Measurements from ENCODE around the gene NAGA. TPM values are rescaled to one million over a fixed set of nuclear protein-coding genes. Genes with fewer than 3 reads are reported as not detected.
"Not testable (repeated sequence)": the region's sequence is repeated elsewhere in the genome, so short reads cannot be mapped to it uniquely, and the experiment has no call there.

NAGA gene
- total RNA-seq, 1 donor from 2014 or later, result 38.8 TPM

DNA sequence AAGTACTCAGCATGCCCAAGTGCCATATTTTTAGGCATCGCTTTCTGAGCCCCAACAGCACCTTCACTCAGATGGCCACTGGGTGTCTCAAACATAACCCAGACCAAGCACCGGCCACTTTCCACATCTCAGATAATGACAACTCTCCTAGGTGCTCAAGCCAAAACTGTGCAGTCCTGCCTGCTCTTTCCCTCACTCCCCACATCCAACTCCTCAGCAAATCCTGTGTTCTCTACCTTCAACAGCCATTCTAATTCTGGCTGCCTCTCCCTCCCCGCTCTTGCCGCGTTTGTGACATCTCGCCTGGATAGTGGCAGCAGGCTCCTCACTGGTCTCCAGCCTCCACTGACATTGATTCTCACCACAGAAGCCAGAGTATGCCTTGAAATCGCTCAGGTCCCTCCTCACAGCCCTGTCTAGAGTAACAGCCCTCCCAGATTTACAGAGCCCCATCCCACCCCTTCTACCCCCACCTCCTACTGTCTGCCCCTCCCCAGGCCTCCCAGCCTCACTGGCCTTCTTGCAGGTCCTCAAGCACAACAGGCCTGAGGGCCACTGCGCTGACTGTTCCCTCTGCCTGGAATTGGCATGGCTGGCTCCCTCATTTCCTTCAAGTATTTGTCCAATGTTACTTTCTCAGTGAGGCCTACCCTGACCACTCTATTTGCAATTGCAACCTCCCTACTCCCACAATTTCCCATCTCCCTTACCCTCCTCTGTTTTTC, 2.2 kb upstream of the NAGA start:
- Mint-ChIP-seq H3K4me1 (ENCODE audit: low read depth) (peaks cover 27% of the 10 kb centered on the region), H3K27ac (peak overlapping the region; percentile 60)

DNA sequence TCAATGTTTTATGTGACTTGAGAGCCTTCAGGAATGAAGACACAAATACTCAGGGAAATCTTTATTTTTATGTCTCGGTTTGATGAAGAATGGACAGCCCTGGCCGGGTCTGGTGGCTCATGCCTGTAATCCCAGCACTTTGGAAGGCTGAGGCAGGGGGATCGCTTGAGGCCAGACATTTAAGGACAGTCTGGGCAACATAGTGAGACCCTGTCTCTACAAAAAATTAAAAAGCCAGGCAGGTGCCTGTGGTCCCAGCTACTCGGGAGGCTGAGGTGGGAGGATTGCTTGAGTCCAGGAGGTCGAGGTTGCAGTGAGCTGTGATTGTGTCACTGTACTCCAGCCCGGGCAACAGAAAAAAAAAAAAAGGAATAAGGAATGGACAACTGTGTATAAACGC, 896 bp upstream of the NAGA start:
- Mint-ChIP-seq H3K27ac (peak overlapping the region; percentile 90), H3K4me1 (ENCODE audit: low read depth) (peaks cover 27% of the 10 kb centered on the region), H3K36me3 (ENCODE audit: low read depth) (peaks cover 19% of the 10 kb centered on the region), H3K4me3 (ENCODE audit: low read depth) (peak overlapping the region; percentile 83)
- not testable (repeated sequence) for H3K27me3 Mint-ChIP-seq (ENCODE audit: low read depth); DNase-seq (ENCODE audit: low spot score); H3K9me3 Mint-ChIP-seq
- intact Hi-C loops (cut with micrococcal nuclease), result loop anchor here (5.0 to 10.0 kb wide), 5 partner anchors 74 to 371 kb away; partner anchors contain the start of genes CENPM, SREBF2 and WBP2NL

More for the DNA sequence above, 2.2 kb upstream of the NAGA start:
- Mint-ChIP-seq H3K4me3 (ENCODE audit: low read depth) (peak overlapping the region; percentile 75), H3K27me3 (ENCODE audit: low read depth) (no peaks in the 10 kb centered on the region), H3K36me3 (ENCODE audit: low read depth) (peaks cover 10% of the 10 kb centered on the region), H3K9me3 (no peaks in the 10 kb centered on the region)
- no peak for DNase-seq (ENCODE audit: low spot score)
- intact Hi-C loops (cut with micrococcal nuclease), result loop anchor here (5.0 to 10.0 kb wide), 5 partner anchors 75 to 370 kb away; partner anchors contain the start of genes CENPM, SREBF2 and WBP2NL

DNA sequence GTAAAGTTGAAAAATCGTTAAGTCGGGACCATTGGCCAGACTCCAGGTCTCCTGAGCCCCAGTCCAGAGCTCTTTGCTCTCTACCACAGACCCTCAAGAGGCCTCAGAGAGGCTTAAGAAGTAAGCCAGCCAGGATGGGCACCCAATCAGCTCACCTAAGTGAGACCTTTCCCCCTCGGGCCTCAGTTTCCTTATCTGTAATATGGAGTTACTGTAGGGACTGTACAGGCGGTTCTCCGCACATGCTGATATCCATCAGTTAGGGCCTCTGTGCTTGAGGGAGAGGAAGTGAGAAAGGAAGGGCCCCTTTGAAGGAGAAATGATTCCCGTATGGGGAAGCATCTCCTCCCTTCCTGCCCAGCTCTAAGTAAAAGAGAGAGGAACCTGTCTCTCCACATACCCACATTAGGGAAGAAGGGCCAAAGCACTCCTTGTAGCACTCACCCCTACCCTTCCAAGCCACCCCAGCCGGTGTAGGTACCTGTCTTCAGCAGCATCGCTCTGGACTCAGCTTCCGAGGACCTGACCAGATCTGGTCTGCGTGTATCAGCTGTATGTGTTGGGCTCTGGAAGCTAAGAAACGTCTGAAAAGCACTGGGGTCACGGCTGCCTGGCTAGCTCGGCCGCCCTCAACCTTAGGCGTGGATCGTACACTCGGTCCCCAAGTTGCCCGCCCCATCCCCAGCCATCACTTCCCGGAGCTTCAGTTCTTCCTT, 653 bp downstream of the NAGA start:
- H3K27ac Mint-ChIP-seq, result peak overlapping the region; percentile 90
- DNase-seq (ENCODE audit: low spot score), result no peak
- intact Hi-C loops (cut with micrococcal nuclease), result loop anchor here (1.0 to 10.0 kb wide), 7 partner anchors 10 to 372 kb away; partner anchors contain the start of genes CENPM, SREBF2 and WBP2NL
- no peaks in the 10 kb centered on the region for H3K9me3 Mint-ChIP-seq
- peaks cover 22% of the 10 kb centered on the region for H3K4me1 Mint-ChIP-seq (ENCODE audit: low read depth)
- H3K27me3 Mint-ChIP-seq (ENCODE audit: low read depth), result no peaks in the 10 kb centered on the region
- H3K4me3 Mint-ChIP-seq (ENCODE audit: low read depth), result peak overlapping the region; percentile 83
- peaks cover 27% of the 10 kb centered on the region for H3K36me3 Mint-ChIP-seq (ENCODE audit: low read depth)

DNA sequence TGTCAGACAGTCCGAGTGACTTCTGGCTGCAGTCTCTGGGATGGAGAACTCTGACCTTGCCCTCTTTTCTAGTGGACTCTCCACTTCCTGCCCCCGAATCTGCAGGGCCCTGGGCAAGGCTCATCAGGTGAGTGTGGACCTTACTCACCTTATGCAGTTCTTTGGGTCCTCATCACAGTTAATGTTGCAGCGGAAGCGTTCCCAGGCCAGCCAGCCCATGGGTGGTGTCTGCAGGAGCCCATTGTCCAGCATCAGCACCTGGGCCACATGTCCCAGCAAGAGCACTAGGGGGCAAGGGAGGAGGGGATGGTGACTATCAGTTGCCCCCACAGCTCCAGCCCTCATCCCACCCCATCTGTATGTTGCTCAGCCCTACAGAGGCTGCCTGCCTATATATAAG, 2.3 kb downstream of the NAGA start:
- Mint-ChIP-seq H3K9me3 (no peaks in the 10 kb centered on the region), H3K36me3 (ENCODE audit: low read depth) (peaks cover 36% of the 10 kb centered on the region), H3K4me3 (ENCODE audit: low read depth) (no peak overlapping the region), H3K27me3 (ENCODE audit: low read depth) (no peaks in the 10 kb centered on the region), H3K4me1 (ENCODE audit: low read depth) (peaks cover 20% of the 10 kb centered on the region), H3K27ac (no peak overlapping the region)
- no peak for DNase-seq (ENCODE audit: low spot score)
- intact Hi-C loops (cut with micrococcal nuclease), result no loop called here

DNA sequence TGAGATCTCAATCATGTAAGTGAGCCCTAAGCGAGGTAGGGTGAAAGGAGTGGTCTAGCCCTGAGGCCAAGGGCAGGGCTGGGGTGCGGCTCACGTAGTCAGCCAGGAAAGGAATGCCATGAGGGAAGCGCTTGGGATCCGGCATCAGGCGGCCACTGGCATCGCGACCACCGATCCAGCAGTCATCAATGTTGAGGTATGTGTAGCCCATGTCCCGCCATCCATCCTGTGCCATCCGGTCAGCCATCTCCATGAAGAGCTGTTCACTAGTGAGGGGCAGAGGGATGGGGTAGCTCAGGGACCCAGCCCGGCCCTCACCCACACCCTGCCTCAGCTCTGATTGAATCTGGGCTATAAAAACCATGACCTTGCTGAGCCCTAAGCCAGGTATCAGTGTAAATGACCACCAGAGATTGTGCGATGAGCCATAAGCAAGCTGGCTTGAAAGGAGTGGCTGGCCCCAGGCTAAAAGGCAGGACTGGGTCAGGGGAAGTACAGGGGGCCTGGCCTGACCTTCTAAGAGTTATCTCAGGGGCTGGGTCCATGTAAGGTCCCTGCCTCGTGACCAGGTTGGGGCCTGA, 2.9 kb downstream of the NAGA start:
- DNase-seq (ENCODE audit: low spot score), result no peak
- peaks cover 41% of the 10 kb centered on the region for H3K36me3 Mint-ChIP-seq (ENCODE audit: low read depth)
- H3K4me3 Mint-ChIP-seq (ENCODE audit: low read depth), result no peak overlapping the region
- no peaks in the 10 kb centered on the region for H3K9me3 Mint-ChIP-seq
- H3K4me1 Mint-ChIP-seq (ENCODE audit: low read depth), result peaks cover 20% of the 10 kb centered on the region
- intact Hi-C loops (cut with micrococcal nuclease), result no loop called here
- H3K27me3 Mint-ChIP-seq (ENCODE audit: low read depth), result no peaks in the 10 kb centered on the region
- H3K27ac Mint-ChIP-seq, result no peak overlapping the region

DNA sequence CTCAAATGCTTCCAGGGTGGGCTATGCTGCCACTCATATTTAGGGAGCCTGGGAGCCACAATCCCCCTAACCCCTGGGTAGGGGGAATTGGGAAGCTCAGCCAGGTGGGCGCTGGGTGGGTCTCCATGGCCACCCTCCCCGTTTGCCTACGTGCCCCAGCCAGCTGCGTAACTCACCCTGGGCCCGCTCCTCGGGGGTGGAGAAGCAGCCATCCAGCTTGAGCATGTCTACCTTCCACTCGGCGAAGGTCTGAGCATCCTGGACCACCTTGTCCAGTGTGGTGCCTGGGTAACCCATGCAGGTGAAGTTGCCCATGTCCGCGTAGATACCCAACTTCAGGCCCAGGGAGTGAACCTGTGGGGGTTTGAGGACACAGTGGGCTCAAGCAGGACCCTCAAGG, 3.7 kb downstream of the NAGA start:
- H3K4me3 Mint-ChIP-seq (ENCODE audit: low read depth), result no peak overlapping the region
- no peak overlapping the region for H3K27ac Mint-ChIP-seq
- H3K36me3 Mint-ChIP-seq (ENCODE audit: low read depth), result peaks cover 47% of the 10 kb centered on the region
- peak; percentile 7 for DNase-seq (ENCODE audit: low spot score)
- peaks cover 20% of the 10 kb centered on the region for H3K4me1 Mint-ChIP-seq (ENCODE audit: low read depth)
- H3K27me3 Mint-ChIP-seq (ENCODE audit: low read depth), result no peaks in the 10 kb centered on the region
- H3K9me3 Mint-ChIP-seq, result no peaks in the 10 kb centered on the region
- intact Hi-C loops (cut with micrococcal nuclease), result no loop called here

DNA sequence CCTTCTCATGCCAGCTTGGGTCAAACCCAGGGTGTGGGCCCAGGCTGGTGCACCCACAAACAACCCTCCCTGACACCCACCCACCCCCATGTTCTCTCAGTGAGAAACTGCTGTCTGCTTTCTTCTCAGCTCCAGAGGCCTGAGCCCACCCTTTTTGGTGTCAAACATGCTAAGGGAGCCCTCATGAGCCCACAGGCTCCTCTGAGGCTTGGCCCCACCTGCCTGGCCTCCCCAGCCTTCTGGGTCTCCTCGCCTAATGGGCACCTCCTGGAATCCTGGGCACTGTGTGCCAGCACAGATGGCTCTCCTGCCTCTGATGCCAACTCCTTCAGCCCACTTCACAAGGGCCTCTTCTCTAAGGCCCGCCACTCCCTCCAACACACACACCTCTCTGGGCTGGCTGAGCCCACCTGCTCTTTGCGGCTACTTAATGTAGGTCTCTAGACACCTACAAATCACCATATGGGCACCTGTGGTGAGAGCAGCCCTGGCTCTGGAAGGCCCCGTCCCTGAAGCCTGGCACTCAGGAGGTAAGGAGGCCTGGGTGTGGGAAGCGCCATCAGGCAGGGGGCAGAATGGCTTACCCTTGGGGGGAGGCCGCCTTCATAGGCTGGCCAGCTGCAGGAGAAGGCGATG, 4.4 kb downstream of the NAGA start:
- H3K27ac Mint-ChIP-seq, result no peak overlapping the region
- no peaks in the 10 kb centered on the region for H3K9me3 Mint-ChIP-seq
- H3K4me1 Mint-ChIP-seq (ENCODE audit: low read depth), result peaks cover 14% of the 10 kb centered on the region
- no peak overlapping the region for H3K4me3 Mint-ChIP-seq (ENCODE audit: low read depth)
- H3K36me3 Mint-ChIP-seq (ENCODE audit: low read depth), result peaks cover 53% of the 10 kb centered on the region
- peak; percentile 5 for DNase-seq (ENCODE audit: low spot score)
- H3K27me3 Mint-ChIP-seq (ENCODE audit: low read depth), result no peaks in the 10 kb centered on the region
- intact Hi-C loops (cut with micrococcal nuclease), result no loop called here

DNA sequence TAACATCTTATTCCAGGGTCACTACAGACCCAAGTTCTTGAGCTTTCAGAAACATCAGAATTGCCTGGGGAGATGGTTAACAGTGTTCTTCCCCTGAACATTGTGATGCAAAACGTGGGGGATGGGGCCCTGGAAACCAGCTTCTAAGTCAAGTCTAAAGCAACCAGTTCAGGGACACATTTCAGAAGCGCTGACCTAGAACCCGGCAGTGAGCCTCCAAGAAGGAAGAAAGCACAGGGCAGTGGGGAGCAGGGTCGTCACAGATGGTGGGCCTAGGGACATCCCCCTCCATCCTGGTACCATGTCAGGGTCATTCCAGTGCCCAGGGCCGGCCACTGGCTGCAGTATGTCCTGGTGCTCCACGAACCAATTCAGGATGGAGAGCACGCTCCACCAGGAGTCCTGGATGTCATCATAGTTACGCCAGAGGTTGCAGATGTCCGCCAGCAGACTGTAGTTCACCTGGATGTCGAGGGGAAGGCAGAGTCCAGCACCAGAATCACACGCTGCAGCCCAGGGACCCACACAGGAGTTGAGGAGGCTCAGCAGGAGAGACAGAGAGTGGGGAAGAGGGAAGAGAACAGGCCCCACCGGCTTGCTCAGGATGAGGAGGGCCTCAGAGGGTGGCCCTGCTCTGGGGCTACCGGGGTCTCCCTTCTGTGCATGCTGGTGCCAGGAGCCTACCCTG, 5.0 kb downstream of the NAGA start:
- Mint-ChIP-seq H3K27me3 (ENCODE audit: low read depth) (no peaks in the 10 kb centered on the region), H3K4me1 (ENCODE audit: low read depth) (peaks cover 12% of the 10 kb centered on the region), H3K9me3 (no peaks in the 10 kb centered on the region), H3K36me3 (ENCODE audit: low read depth) (peaks cover 59% of the 10 kb centered on the region), H3K27ac (no peak overlapping the region), H3K4me3 (ENCODE audit: low read depth) (no peak overlapping the region)
- DNase-seq (ENCODE audit: low spot score), result peak; percentile 6
- intact Hi-C loops (cut with micrococcal nuclease), result no loop called here

DNA sequence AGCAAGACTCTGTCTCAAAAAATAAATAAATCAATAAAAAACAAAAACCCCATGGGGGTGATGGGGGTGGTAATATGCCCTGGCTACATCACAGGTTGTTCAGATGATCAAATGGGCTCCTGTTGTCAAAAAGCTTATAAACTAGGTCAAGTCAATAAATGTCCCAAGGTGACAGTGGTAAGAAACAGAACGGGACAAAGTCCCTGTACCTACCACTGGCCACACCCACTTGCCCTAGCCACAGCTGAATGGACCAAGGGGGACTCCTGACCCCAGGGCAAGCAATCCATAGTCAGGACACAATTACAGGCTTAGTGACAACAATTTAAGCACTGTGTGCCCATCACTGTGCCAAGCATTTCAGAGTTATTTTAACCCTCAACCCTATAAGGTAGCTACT, 6.0 kb downstream of the NAGA start:
- peaks cover 69% of the 10 kb centered on the region for H3K36me3 Mint-ChIP-seq (ENCODE audit: low read depth)
- H3K27ac Mint-ChIP-seq, result no peak overlapping the region
- no peaks in the 10 kb centered on the region for H3K27me3 Mint-ChIP-seq (ENCODE audit: low read depth)
- H3K4me3 Mint-ChIP-seq (ENCODE audit: low read depth), result no peak overlapping the region
- no peak for DNase-seq (ENCODE audit: low spot score)
- intact Hi-C loops (cut with micrococcal nuclease), result no loop called here
- H3K9me3 Mint-ChIP-seq, result no peaks in the 10 kb centered on the region
- peaks cover 10% of the 10 kb centered on the region for H3K4me1 Mint-ChIP-seq (ENCODE audit: low read depth)

DNA sequence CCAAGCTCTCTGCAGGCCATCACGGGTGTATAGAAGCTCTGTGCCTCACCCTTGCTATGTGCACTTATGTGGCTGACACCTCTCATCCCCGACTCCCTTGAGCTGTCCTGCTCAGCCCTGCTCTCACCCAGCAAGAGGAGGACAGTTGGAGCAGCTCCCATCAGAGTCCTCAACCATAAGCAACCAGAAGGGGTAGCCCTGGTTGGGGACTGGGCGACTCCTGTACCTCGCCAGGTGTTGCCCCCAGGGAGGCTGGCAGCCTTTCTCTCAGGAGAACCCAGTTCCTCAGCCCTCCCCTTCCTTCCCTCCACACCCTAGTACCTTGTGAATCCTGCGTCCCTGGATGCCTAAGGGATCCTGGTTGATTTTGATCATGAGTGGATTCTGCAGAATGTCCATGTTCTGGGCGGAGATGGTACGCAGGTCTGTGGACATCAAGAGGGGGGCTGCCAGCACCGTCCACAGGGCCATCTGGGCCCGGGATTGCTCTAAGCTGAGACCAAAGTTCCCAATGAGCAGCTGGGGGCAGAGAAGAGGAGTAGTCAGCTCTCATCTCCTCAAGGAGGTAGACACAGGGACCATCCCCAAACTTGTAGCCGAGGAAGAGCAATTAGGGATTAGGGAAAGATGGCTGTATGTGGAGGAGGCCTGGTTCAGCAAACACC, 8.0 kb downstream of the NAGA start:
- H3K27me3 Mint-ChIP-seq (ENCODE audit: low read depth), result no peaks in the 10 kb centered on the region
- H3K9me3 Mint-ChIP-seq, result peaks cover 15% of the 10 kb centered on the region
- peak; percentile 5 for DNase-seq (ENCODE audit: low spot score)
- no peak overlapping the region for H3K4me3 Mint-ChIP-seq (ENCODE audit: low read depth)
- intact Hi-C loops (cut with micrococcal nuclease), result no loop called here
- peaks cover 79% of the 10 kb centered on the region for H3K36me3 Mint-ChIP-seq (ENCODE audit: low read depth)
- H3K27ac Mint-ChIP-seq, result no peak overlapping the region
- H3K4me1 Mint-ChIP-seq (ENCODE audit: low read depth), result peaks cover 7% of the 10 kb centered on the region

DNA sequence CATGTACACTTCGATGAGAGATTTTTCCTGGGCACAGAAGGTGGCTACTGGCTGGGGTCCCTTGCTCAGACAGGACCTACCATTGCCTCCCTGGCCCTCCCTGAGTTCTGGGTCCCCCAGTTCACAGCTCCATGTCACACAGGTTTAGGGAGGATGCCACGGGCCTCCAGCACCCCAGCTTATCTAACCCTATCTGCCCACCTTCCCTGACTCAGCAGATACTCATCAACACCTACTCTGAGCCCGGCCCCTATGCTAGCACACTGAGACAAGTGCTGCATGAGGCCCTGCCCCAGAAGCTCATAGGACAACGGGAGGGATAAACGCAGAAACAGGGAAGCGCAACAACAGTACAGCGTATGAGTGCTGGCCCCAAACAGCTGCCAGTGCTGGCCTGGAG, 9.6 kb downstream of the NAGA start:
- Mint-ChIP-seq H3K27ac (no peak overlapping the region), H3K27me3 (ENCODE audit: low read depth) (no peaks in the 10 kb centered on the region), H3K36me3 (ENCODE audit: low read depth) (peaks cover 81% of the 10 kb centered on the region), H3K4me3 (ENCODE audit: low read depth) (no peak overlapping the region), H3K9me3 (peaks cover 31% of the 10 kb centered on the region), H3K4me1 (ENCODE audit: low read depth) (peaks cover 7% of the 10 kb centered on the region)
- intact Hi-C loops (cut with micrococcal nuclease), result no loop called here
- no peak for DNase-seq (ENCODE audit: low spot score)

DNA sequence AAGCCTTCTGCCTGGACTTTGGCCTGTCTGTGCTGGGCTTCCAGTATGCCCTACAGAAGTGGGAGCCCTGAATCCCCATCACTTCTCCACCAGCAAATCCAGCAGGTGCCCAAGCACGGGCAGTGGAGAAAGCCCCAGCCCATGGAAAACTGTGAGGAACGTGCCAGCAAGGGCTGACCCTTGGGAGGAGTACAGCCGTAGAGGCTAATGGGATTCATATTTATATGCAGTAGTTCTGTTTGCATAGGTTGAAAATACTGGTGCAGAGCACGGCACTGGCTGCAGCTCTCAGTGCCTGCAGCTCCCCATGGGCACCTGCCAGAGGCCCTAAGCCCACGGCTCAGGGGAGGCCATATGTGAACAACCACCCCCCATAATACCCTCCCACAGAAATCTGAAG, 10.1 kb downstream of the NAGA start:
- intact Hi-C loops (cut with micrococcal nuclease), result no loop called here
- peaks cover 36% of the 10 kb centered on the region for H3K9me3 Mint-ChIP-seq
- H3K36me3 Mint-ChIP-seq (ENCODE audit: low read depth), result peaks cover 82% of the 10 kb centered on the region
- no peak overlapping the region for H3K27ac Mint-ChIP-seq
- peaks cover 7% of the 10 kb centered on the region for H3K4me1 Mint-ChIP-seq (ENCODE audit: low read depth)
- no peak overlapping the region for H3K4me3 Mint-ChIP-seq (ENCODE audit: low read depth)
- DNase-seq (ENCODE audit: low spot score), result no peak
- H3K27me3 Mint-ChIP-seq (ENCODE audit: low read depth), result no peaks in the 10 kb centered on the region
